Adrenal gland (tissue), 5 donors: ENCODE results near the gene RAB25.

ENCODE experiments used
- POLR2A ChIP-seq, 2 donors: fragments of 450-650 bp; IDR thresholded peaks; one replicate each; pipeline ENCODE4 v1.6.1; 2017; ENCODE audit warnings: antibody characterized with exemption in 2 of 2, mild to moderate bottlenecking in 2 of 2, moderate library complexity in 1 of 2
- TF ChIP-seq, protein P1 (sequence below), 6 experiments: fragments of 450-650 bp in 4 of 6; fragments of 200-600 bp in 2 of 6; sonication (generic) in 1 of 6; IDR thresholded peaks; 1 replicate in 5 of 6; 2 replicates in 1 of 6; pipeline versions ENCODE4 v1.5.1 to v1.8.0; 2016 to 2021; ENCODE audit warnings: antibody characterized with exemption in 6 of 6, mild to moderate bottlenecking in 2 of 6, moderate library complexity in 1 of 6
- donor health status: DM: no; HTN: no; CAD: no.

- TF ChIP-seq, protein P1, sequence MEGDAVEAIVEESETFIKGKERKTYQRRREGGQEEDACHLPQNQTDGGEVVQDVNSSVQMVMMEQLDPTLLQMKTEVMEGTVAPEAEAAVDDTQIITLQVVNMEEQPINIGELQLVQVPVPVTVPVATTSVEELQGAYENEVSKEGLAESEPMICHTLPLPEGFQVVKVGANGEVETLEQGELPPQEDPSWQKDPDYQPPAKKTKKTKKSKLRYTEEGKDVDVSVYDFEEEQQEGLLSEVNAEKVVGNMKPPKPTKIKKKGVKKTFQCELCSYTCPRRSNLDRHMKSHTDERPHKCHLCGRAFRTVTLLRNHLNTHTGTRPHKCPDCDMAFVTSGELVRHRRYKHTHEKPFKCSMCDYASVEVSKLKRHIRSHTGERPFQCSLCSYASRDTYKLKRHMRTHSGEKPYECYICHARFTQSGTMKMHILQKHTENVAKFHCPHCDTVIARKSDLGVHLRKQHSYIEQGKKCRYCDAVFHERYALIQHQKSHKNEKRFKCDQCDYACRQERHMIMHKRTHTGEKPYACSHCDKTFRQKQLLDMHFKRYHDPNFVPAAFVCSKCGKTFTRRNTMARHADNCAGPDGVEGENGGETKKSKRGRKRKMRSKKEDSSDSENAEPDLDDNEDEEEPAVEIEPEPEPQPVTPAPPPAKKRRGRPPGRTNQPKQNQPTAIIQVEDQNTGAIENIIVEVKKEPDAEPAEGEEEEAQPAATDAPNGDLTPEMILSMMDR (IDR thresholded peaks at IDR 0.05): no peak
- TF ChIP-seq POLR2A (IDR thresholded peaks at IDR 0.05): no peak
Observed at GRCh38 chr1:156048663-156049258, 12.2 kb upstream of the RAB25 start.
